ENCODE results near the gene TIMM8B.
"Not testable (repeated sequence)": the region's sequence is repeated elsewhere in the genome, so short reads cannot be mapped to it uniquely, and the experiment has no call there.

The TIMM8B gene

DNA sequence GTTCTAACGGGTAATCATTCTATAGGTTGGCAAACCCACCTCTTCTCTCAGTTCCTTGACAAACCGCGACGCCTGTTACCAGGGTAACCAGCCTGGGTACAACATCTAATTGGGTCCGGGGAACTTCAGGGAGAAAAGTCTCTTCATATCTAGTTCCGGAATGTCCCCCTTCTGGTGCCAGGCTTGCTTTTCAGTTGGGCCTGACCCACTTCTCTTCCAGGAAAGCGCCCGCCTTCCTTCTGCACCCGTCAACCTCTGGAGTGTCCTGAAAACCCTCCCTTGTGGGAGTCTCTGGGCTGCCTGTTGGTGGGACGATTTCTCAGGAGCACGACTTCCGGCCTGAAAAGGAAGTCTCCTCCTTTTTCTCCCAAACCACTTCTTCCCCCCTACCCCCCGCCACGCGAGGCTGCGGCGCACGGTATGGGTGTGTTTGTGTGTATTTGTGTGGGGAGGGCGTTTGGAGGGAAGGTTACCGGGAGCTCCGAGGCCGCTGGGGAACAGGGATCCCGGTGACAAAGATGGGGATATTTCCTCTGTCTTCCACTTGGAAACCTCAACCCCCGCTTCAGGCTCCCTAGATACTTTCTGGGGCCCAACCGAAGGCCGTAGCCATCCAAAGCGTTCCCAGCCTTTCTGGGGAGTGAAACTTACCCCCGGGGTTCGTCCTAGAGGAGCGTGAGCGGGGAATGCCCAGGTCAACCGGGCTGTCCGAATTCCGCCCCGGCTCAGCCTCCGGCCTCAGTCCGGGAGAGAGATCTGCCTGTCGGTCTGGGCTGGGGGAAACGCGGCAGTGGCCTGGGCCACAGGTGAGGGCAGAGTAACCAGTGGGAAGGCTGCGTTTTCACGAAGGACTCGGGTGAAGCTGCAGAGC is 12.4 kb downstream of the TIMM8B start, which contains the start of the genes NKAPD1 and PIH1D2:
Gene NKAPD1, plus strand, starts transcription at position 359 of the 871 bp plus-strand sequence. CDS start 1,276 bp downstream, outside the sequence.
Gene PIH1D2, minus strand, starts transcription at position 77 of the 871 bp plus-strand sequence. CDS start 843 bp downstream, outside the sequence.
- Histone ChIP-seq H3K9me3 (ENCODE audit: low read length) (no peaks in the 10 kb centered on the region), H3K4me1 (ENCODE audit: insufficient read depth, low read length) (peaks cover 17% of the 10 kb centered on the region), H3K27me3 (ENCODE audit: control insufficient read depth in 1 of 2, insufficient read depth in 2 of 2, low read length in 2 of 2) (no peaks in the 10 kb centered on the region)

DNA sequence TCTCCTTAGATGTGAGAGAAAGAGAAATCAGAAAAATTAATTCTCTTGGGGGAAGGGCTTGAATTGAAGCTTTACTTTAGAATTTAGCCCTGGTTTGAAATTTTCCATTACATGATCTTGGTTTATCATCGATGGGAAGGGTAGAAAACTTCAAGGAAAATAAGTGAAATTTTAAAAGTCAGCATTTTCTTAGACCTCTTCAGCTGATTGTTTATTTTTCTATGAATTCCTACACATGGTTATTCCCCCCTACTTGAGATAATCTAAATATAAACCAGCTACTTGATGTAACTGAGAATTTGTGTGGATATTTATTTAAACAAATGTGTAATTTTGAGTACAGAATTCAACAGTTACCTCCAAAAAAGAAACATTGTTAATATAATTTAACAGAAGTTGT is 23.6 kb downstream of the TIMM8B start:
- no peak overlapping the region for H3K27ac ChIP-seq (ENCODE audit: low read depth, low read length)
- no peak overlapping the region for H3K9ac ChIP-seq (ENCODE audit: low read length)
- H3K27me3 ChIP-seq (ENCODE audit: control insufficient read depth in 1 of 2, insufficient read depth in 2 of 2, low read length in 2 of 2) = no peaks in the 10 kb centered on the region
- peaks cover 22% of the 10 kb centered on the region for H3K36me3 ChIP-seq (ENCODE audit: insufficient read depth, low read length)
- no peaks in the 10 kb centered on the region for H3K4me1 ChIP-seq (ENCODE audit: insufficient read depth, low read length)
- no peaks in the 10 kb centered on the region for H3K9me3 ChIP-seq (ENCODE audit: low read length)
- no peak overlapping the region for H3K4me3 ChIP-seq (ENCODE audit: low read depth in 1 of 2, low read length in 2 of 2)

More for the DNA sequence above, 12.4 kb downstream of the TIMM8B start, which contains the start of the genes NKAPD1 and PIH1D2:
- H3K27ac ChIP-seq (ENCODE audit: low read depth, low read length) = peak within 1 kb of the TSS; percentile 89
- peak within 1 kb of the TSS; percentile 83 for H3K9ac ChIP-seq (ENCODE audit: low read length)
- peaks cover 26% of the 10 kb centered on the region for H3K36me3 ChIP-seq (ENCODE audit: insufficient read depth, low read length)
- peak within 1 kb of the TSS; percentile 89 to 98 for H3K4me3 ChIP-seq (ENCODE audit: low read depth in 1 of 2, low read length in 2 of 2)

DNA sequence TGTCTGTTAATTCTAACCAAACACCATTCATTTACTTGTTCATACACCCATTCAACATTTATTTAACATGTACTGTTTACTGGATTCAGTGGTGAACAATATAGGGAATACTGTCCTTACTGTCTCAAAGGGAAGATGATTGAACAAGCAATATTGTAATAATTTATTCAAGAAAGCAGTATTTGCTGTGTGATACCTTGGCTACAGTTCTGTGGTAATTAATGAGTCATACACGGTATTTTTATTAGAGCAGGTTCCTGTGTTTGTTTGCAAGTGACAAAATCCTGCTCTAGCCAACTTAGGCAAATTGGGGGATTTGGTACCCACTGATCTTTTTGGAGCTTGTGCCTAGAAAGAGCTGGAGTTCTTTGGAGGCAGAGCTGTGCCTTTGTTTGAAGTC is 28.5 kb downstream of the TIMM8B start:
- H3K9me3 ChIP-seq (ENCODE audit: low read length) = no peaks in the 10 kb centered on the region
- peaks cover 38% of the 10 kb centered on the region for H3K36me3 ChIP-seq (ENCODE audit: insufficient read depth, low read length)
- no peak overlapping the region for H3K27ac ChIP-seq (ENCODE audit: low read depth, low read length)
- no peak overlapping the region for H3K9ac ChIP-seq (ENCODE audit: low read length)
- no peaks in the 10 kb centered on the region for H3K27me3 ChIP-seq (ENCODE audit: control insufficient read depth in 1 of 2, insufficient read depth in 2 of 2, low read length in 2 of 2)
- H3K4me3 ChIP-seq (ENCODE audit: low read depth in 1 of 2, low read length in 2 of 2) = no peak overlapping the region
- no peaks in the 10 kb centered on the region for H3K4me1 ChIP-seq (ENCODE audit: insufficient read depth, low read length)

DNA sequence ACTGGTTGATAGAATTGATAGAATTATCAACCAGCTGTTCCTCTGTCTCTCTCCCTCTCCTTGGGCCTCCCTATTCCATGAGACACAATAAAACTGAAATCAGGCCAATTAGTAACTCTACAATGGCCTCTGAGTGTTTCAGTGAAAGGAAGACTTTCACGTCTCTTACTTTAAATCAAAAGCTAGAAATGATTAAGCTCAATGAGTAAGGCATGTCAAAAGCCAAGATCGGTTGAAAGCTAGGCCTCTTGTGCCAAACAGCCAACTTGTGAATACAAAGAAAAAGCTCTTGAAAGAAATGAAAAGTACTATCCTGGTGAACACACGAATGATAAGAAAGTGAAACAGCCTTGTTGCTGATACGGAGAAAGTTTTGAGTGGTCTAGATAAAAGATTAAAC is 29.4 kb downstream of the TIMM8B start:
- Histone ChIP-seq H3K4me3 (ENCODE audit: low read depth in 1 of 2, low read length in 2 of 2) (no peak overlapping the region), H3K27ac (ENCODE audit: low read depth, low read length) (no peak overlapping the region), H3K4me1 (ENCODE audit: insufficient read depth, low read length) (no peaks in the 10 kb centered on the region), H3K36me3 (ENCODE audit: insufficient read depth, low read length) (peaks cover 38% of the 10 kb centered on the region), H3K9ac (ENCODE audit: low read length) (no peak overlapping the region), H3K9me3 (ENCODE audit: low read length) (no peaks in the 10 kb centered on the region), H3K27me3 (ENCODE audit: control insufficient read depth in 1 of 2, insufficient read depth in 2 of 2, low read length in 2 of 2) (no peaks in the 10 kb centered on the region)

DNA sequence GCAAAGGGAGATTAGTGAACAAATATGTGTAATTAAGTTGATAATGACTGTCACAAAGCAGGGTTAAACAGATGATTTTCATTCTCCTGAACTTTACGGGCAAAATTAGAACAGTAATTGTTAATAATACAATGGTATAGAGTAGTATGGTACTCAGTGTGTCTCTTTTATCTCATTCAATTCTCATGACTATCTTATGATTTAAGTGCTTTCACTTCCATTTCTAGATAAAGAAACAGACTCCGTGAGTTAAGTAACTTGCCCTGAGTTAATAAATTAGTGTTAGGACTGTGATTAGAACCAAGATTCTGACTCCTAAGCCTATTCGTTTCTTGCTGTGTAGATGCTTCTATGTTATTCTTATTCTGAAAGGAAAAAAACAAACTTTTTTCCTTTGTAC is 34.8 kb downstream of the TIMM8B start:
- no peak overlapping the region for H3K9ac ChIP-seq (ENCODE audit: low read length)
- H3K9me3 ChIP-seq (ENCODE audit: low read length) = no peaks in the 10 kb centered on the region
- peaks cover 41% of the 10 kb centered on the region for H3K36me3 ChIP-seq (ENCODE audit: insufficient read depth, low read length)
- H3K4me1 ChIP-seq (ENCODE audit: insufficient read depth, low read length) = no peaks in the 10 kb centered on the region
- no peak overlapping the region for H3K27ac ChIP-seq (ENCODE audit: low read depth, low read length)
- no peak overlapping the region for H3K4me3 ChIP-seq (ENCODE audit: low read depth in 1 of 2, low read length in 2 of 2)
- no peaks in the 10 kb centered on the region for H3K27me3 ChIP-seq (ENCODE audit: control insufficient read depth in 1 of 2, insufficient read depth in 2 of 2, low read length in 2 of 2)

DNA sequence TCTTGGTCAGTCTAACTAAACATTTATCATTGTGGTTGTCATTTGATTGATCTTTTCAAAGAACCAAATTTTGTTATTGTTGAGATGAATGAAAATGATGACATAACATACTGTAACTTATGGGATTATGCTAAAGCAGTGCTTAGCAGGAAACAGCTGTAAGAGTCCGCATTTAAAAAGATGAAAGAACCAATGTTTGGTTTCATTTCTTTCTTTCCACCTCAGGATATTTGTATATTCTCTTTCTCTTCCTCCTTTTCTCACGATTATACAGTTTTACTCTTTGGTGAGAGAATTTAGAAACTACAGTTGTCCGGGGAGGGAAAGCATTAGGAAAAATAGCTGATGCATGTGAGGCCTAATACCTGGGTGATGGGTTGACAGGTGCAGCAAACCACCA is 35.8 kb downstream of the TIMM8B start:
- H3K36me3 ChIP-seq (ENCODE audit: insufficient read depth, low read length) = peaks cover 38% of the 10 kb centered on the region
- no peak overlapping the region for H3K27ac ChIP-seq (ENCODE audit: low read depth, low read length)
- H3K4me1 ChIP-seq (ENCODE audit: insufficient read depth, low read length) = no peaks in the 10 kb centered on the region
- no peak overlapping the region for H3K9ac ChIP-seq (ENCODE audit: low read length)
- H3K4me3 ChIP-seq (ENCODE audit: low read depth in 1 of 2, low read length in 2 of 2) = no peak overlapping the region
- H3K9me3 ChIP-seq (ENCODE audit: low read length) = no peaks in the 10 kb centered on the region
- H3K27me3 ChIP-seq (ENCODE audit: control insufficient read depth in 1 of 2, insufficient read depth in 2 of 2, low read length in 2 of 2) = no peaks in the 10 kb centered on the region

DNA sequence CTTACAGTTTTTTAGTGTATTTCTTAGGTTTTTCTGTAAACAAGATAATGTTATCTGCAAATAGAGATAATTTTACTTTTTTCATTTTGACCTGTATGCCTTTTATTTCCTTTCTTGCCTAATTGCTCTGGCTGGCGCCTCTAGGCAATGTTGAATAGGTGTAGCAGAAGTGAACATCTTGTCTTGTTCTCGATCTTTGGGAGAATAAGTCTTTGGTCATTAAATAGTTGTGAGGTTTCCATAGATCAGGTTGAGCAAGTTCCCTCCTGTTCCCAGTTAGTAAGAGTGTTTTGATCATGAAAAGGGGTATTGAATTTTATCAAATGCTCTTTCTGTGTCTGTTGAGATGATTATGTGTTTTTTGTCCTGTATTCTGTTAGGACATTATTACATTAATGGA is 36.8 kb downstream of the TIMM8B start:
- Histone ChIP-seq H3K9ac (ENCODE audit: low read length) (no peak overlapping the region), H3K36me3 (ENCODE audit: insufficient read depth, low read length) (peaks cover 42% of the 10 kb centered on the region), H3K27me3 (ENCODE audit: control insufficient read depth in 1 of 2, insufficient read depth in 2 of 2, low read length in 2 of 2) (no peaks in the 10 kb centered on the region), H3K9me3 (ENCODE audit: low read length) (no peaks in the 10 kb centered on the region), H3K27ac (ENCODE audit: low read depth, low read length) (no peak overlapping the region), H3K4me3 (ENCODE audit: low read depth in 1 of 2, low read length in 2 of 2) (no peak overlapping the region), H3K4me1 (ENCODE audit: insufficient read depth, low read length) (no peaks in the 10 kb centered on the region)

DNA sequence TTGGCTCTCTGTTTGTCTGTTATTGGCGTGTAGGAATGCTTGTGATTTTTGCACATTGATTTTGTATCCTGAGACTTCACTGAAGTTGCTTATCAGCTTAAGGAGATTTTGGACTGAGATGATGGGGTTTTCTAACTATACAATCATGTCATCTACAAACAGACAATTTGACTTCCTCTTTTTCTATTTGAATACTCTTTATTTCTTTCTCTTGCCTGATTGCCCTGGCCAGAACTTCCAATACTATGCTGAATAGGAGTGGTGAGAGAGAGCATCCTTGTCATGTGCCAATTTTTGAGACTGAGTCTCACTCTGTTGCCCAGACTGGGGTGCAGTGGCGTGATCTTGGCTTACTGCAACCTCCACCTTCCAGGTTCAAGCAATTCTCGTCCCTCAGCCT is 38.3 kb downstream of the TIMM8B start:
- H3K9me3 ChIP-seq (ENCODE audit: low read length); H3K4me3 ChIP-seq (ENCODE audit: low read depth in 1 of 2, low read length in 2 of 2); H3K27me3 ChIP-seq (ENCODE audit: control insufficient read depth in 1 of 2, insufficient read depth in 2 of 2, low read length in 2 of 2); H3K27ac ChIP-seq (ENCODE audit: low read depth, low read length); H3K9ac ChIP-seq (ENCODE audit: low read length); H3K4me1 ChIP-seq (ENCODE audit: insufficient read depth, low read length): not testable (repeated sequence)
- peaks cover 42% of the 10 kb centered on the region for H3K36me3 ChIP-seq (ENCODE audit: insufficient read depth, low read length)

DNA sequence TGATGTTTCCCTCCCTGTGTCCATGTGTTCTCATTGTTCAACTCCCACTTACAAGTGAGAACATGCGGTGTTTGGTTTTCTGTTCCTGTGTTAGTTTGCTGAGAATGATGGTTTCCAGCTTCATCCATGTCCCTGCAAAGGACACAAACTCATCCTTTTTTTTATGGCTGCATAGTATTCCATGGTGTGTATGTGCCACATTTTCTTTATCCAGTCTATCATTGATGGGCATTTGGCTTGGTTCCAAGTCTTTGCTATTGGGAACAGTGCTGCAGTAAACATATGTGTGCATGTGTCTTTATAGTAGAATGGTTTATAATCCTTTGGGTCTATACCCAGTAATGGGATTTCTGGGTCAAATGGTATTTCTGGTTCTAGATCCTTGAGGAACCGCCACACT is 39.9 kb downstream of the TIMM8B start:
- not testable (repeated sequence) for H3K9ac ChIP-seq (ENCODE audit: low read length); H3K4me1 ChIP-seq (ENCODE audit: insufficient read depth, low read length); H3K27me3 ChIP-seq (ENCODE audit: control insufficient read depth in 1 of 2, insufficient read depth in 2 of 2, low read length in 2 of 2); H3K27ac ChIP-seq (ENCODE audit: low read depth, low read length); H3K4me3 ChIP-seq (ENCODE audit: low read depth in 1 of 2, low read length in 2 of 2); H3K9me3 ChIP-seq (ENCODE audit: low read length)
- H3K36me3 ChIP-seq (ENCODE audit: insufficient read depth, low read length) = peaks cover 36% of the 10 kb centered on the region

DNA sequence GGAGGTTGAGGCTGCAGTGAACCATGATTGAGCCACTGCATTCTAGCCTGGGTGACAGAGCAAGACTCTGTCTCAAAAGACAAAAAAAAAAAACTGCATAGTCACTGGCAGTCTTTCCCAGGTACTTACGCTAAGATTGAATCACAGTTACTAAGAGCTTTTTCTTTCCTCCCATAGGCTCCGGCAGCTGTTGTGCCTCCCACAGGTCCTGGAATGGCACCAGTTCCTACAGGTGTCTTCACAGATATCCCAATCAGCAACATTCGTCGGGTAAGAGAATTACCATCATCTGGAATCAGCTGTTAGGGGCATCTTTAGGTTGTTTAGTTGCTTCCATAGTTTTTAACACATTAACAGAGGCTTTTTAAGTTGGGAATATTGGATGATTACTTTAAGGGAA is 41.6 kb downstream of the TIMM8B start:
- no peak overlapping the region for H3K4me3 ChIP-seq (ENCODE audit: low read depth in 1 of 2, low read length in 2 of 2)
- H3K27ac ChIP-seq (ENCODE audit: low read depth, low read length) = no peak overlapping the region
- H3K9me3 ChIP-seq (ENCODE audit: low read length) = no peaks in the 10 kb centered on the region
- H3K36me3 ChIP-seq (ENCODE audit: insufficient read depth, low read length) = peaks cover 25% of the 10 kb centered on the region
- H3K27me3 ChIP-seq (ENCODE audit: control insufficient read depth in 1 of 2, insufficient read depth in 2 of 2, low read length in 2 of 2) = no peaks in the 10 kb centered on the region
- no peaks in the 10 kb centered on the region for H3K4me1 ChIP-seq (ENCODE audit: insufficient read depth, low read length)
- no peak overlapping the region for H3K9ac ChIP-seq (ENCODE audit: low read length)

DNA sequence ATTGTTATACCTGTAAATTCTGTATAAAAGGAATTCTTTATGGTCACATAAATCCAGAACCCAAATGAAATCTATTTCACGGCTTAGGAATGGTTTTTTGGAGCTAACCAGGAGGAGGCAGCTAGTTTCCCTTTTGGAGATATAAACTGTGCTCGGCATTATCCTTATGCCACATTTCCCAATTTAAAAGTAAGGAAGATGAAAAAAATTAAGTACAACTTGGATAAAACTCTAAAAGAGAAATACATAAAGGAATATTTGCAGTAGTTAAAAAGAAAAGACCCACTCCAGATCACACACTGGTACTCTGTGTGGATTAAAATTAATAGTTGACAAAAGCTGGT is 43.6 kb downstream of the TIMM8B start:
- H3K36me3 ChIP-seq (ENCODE audit: insufficient read depth, low read length) = peaks cover 24% of the 10 kb centered on the region
- no peak overlapping the region for H3K9ac ChIP-seq (ENCODE audit: low read length)
- H3K27me3 ChIP-seq (ENCODE audit: control insufficient read depth in 1 of 2, insufficient read depth in 2 of 2, low read length in 2 of 2) = no peaks in the 10 kb centered on the region
- H3K4me3 ChIP-seq (ENCODE audit: low read depth in 1 of 2, low read length in 2 of 2) = no peak overlapping the region
- no peaks in the 10 kb centered on the region for H3K9me3 ChIP-seq (ENCODE audit: low read length)
- no peaks in the 10 kb centered on the region for H3K4me1 ChIP-seq (ENCODE audit: insufficient read depth, low read length)
- no peak overlapping the region for H3K27ac ChIP-seq (ENCODE audit: low read depth, low read length)
